Activated B cell treated with CpG ODN at 0.5 μM for 24 hours (primary cell): ENCODE measurements around the gene ZNF296. TPM values are rescaled to one million over a fixed set of nuclear protein-coding genes. Genes with fewer than 3 reads are reported as not detected.

ENCODE experiments used
- ATAC-seq: fragments of 200-7000 bp; cut with Tn5 transposase; one replicate; pipeline ENCODE4 v1.10.0; 2021; ENCODE audit warnings: low read depth, mild to moderate bottlenecking, moderate library complexity
- CTCF ChIA-PET: fragments of 350-600 bp; sonication (Branson Sonifier 250); formaldehyde crosslinking; loops from one replicate; lab custom pipeline; 2021; ENCODE audit warnings: antibody characterized with exemption; lab: Charles Lee
- POLR2A ChIA-PET: fragments of 350-600 bp; sonication (Branson Sonifier 250); formaldehyde crosslinking; loops from one replicate; lab custom pipeline; 2021; ENCODE audit warnings: antibody characterized with exemption; lab: Charles Lee
- DNase-seq: peaks from one replicate; pipeline ENCODE4 v3.0.0; 2022
- H3K27ac Mint-ChIP-seq: one replicate; pipeline ENCODE4 v1.8.0; 2020; ENCODE audit warnings: mixed read lengths
- H3K27me3 Mint-ChIP-seq: one replicate; pipeline ENCODE4 v1.8.0; 2021; ENCODE audit warnings: mixed read lengths
- H3K36me3 Mint-ChIP-seq: one replicate; pipeline ENCODE4 v1.8.0; 2021; ENCODE audit warnings: low read depth, mixed read lengths
- H3K4me1 Mint-ChIP-seq: one replicate; pipeline ENCODE4 v1.8.0; 2021; ENCODE audit warnings: mixed read lengths
- H3K4me3 Mint-ChIP-seq: one replicate; pipeline ENCODE4 v1.8.0; 2020; ENCODE audit warnings: mild to moderate bottlenecking, mixed read lengths
- H3K9me3 Mint-ChIP-seq: one replicate; pipeline ENCODE4 v1.8.0; 2020; ENCODE audit warnings: mixed read lengths
- intact Hi-C: fragments of 100-400 bp; cut with micrococcal nuclease; formaldehyde crosslinking; loops from one replicate; pipeline ENCODE4 v1.15.1; 2024
- total RNA-seq: library from RNA; stranded (reverse); gene quantifications from 2 replicates; pipeline ENCODE4 v1.2.3, GENCODE V29; 2022
- TF ChIP-seq, protein P1 (sequence below): fragments of 200-600 bp; IDR thresholded peaks from one replicate; pipeline ENCODE4 v1.8.0; 2022; ENCODE audit warnings: antibody characterized with exemption, mild to moderate bottlenecking

ZNF296 gene
- total RNA-seq, 1 donor from 2014 or later, result 27.8 TPM

DNA sequence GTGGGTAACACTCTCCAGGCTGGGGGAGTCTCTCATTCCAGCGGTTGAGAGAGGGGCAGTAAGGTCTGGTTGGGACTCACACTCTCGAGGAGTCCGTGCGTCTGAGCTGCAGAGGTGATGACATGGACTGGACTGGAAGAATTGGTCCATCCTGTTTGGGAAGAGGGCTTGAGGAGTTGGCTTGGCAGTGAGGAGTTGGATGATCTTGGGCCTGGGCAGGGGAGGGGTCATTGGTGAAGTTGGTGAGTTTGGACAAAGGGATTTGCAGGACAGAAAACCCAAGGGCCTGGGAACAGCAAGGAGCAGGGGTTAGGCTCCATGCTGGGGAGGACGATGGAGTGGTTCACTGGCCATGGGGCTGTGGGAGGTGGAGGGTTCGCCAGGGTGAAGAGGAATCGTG, 20.4 kb upstream of the ZNF296 start:
- no peak for ATAC-seq

DNA sequence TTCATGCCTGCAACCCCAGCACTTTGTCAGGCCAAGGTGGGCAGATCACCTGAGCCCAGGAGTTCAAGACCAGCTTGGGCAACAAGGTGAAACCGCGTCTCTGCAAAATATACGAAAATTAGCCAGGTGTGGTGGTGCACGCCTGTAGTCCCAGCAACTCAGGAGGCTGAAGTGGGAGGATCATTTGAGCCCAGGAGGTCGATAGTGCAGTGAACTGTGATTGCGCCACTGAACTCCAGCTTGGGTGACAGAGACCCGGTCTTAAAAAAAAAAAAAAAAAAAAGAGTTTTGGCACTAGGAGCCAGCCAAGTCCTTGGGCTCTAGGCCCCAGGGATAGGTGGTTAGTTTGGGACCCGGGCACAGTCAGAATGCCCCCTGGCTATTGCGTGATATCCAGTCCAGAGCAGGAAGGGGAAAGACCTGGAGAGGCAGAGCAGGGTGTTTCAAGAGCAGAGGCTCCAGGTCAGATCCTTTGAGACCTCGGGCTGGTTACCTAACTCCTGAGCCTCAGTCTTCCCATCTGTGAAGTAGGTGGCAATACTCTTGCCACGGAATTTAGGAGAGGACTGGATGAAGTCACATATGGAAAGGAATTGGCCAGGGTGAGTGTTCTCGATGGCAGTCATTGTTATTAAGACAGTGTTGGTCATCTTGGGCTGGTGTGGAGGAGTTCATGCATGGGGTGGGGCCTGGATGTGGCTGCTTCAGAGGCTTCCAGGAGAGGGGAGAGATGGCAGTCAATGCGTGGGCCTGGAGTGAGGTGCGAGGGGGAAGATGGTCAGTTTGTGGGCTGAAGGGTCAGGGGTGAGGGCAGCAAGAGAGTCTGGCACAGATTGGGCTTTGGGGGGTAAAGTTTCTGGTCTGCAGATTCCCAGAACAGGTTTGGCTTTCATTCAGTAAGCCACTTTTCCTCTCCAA, 19.5 kb upstream of the ZNF296 start:
- TF ChIP-seq, protein P1, sequence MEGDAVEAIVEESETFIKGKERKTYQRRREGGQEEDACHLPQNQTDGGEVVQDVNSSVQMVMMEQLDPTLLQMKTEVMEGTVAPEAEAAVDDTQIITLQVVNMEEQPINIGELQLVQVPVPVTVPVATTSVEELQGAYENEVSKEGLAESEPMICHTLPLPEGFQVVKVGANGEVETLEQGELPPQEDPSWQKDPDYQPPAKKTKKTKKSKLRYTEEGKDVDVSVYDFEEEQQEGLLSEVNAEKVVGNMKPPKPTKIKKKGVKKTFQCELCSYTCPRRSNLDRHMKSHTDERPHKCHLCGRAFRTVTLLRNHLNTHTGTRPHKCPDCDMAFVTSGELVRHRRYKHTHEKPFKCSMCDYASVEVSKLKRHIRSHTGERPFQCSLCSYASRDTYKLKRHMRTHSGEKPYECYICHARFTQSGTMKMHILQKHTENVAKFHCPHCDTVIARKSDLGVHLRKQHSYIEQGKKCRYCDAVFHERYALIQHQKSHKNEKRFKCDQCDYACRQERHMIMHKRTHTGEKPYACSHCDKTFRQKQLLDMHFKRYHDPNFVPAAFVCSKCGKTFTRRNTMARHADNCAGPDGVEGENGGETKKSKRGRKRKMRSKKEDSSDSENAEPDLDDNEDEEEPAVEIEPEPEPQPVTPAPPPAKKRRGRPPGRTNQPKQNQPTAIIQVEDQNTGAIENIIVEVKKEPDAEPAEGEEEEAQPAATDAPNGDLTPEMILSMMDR, result no peak
- intact Hi-C loops, result no loop called here
- POLR2A ChIA-PET, result no interaction called here
- ATAC-seq (no peak), DNase-seq (no peak)
- H3K27me3 Mint-ChIP-seq, result no peaks in the 10 kb centered on the region
- H3K4me1 Mint-ChIP-seq, result peaks cover 63% of the 10 kb centered on the region
- peak overlapping the region; percentile 25 for H3K4me3 Mint-ChIP-seq
- H3K27ac Mint-ChIP-seq, result no peak overlapping the region
- CTCF ChIA-PET, result interaction anchor here (1.0 kb wide), 1 partner anchor 87 kb away, joined by 4 read pairs; no protein-coding TSS in a partner anchor
- no peaks in the 10 kb centered on the region for H3K9me3 Mint-ChIP-seq
- peaks cover 18% of the 10 kb centered on the region for H3K36me3 Mint-ChIP-seq

More for the DNA sequence above, 20.4 kb upstream of the ZNF296 start:
- Mint-ChIP-seq H3K27me3 (no peaks in the 10 kb centered on the region), H3K4me1 (peaks cover 56% of the 10 kb centered on the region), H3K27ac (peak overlapping the region; percentile 26), H3K9me3 (no peaks in the 10 kb centered on the region), H3K4me3 (no peak overlapping the region), H3K36me3 (peaks cover 12% of the 10 kb centered on the region)
- no peak for DNase-seq
- POLR2A ChIA-PET, result no interaction called here
- TF ChIP-seq, protein P1, result no peak
- intact Hi-C loops, result no loop called here
- CTCF ChIA-PET, result no interaction called here

DNA sequence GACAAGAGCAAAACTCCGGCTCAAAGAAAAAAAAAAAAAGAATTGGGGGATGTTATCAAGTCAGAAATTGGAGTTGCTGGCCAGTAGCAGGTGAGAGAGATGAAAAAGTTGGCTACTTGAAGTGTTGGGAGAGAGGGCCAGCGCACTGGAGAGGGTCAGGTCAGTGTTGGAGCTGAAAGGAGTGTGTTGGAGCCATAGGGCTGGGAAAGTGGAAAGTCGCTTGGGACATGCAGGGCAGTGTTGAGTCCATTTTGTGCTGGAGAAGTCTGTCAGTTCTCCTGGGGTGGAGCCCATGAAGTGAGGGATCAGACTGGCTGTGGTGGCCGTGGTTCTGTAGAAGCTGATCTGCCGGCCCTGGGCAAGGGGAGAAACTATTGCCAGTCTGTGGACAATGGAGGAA, 18.4 kb upstream of the ZNF296 start:
- ChIA-PET POLR2A (no interaction called here), CTCF (no interaction called here)
- Mint-ChIP-seq H3K4me3 (peak overlapping the region; percentile 93), H3K27me3 (no peaks in the 10 kb centered on the region), H3K27ac (no peak overlapping the region), H3K36me3 (peaks cover 22% of the 10 kb centered on the region), H3K9me3 (no peaks in the 10 kb centered on the region), H3K4me1 (peaks cover 63% of the 10 kb centered on the region)
- ATAC-seq (no peak), DNase-seq (no peak)
- intact Hi-C loops, result loop anchor here (5.0 kb wide), 3 partner anchors 33 to 342 kb away; partner anchors contain the start of gene CLASRP
- TF ChIP-seq, protein P1, result no peak

DNA sequence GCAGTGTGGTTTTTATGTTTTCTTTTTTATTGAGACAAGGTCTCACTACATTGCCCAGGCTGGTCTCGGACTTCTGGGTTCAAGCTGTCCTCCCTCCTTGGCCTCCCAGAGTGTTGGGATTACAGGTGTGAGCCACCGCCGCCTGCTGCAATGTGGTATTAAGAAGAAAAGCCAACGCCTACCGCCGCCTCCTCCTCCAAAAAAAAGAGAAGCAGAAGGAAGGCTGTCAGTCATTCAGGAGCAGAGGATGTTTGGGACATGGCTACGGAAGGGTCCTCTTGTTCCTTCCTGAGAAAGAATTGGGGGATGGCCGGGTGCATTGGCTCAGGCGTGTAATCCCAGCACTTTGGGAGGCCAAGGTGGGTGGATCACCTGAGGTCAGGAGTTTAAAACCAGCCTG, 17.9 kb upstream of the ZNF296 start:
- Mint-ChIP-seq H3K36me3 (peaks cover 20% of the 10 kb centered on the region), H3K4me1 (peaks cover 60% of the 10 kb centered on the region), H3K4me3 (peak overlapping the region; percentile 93), H3K9me3 (no peaks in the 10 kb centered on the region), H3K27ac (peak overlapping the region; percentile 59), H3K27me3 (no peaks in the 10 kb centered on the region)
- TF ChIP-seq, protein P1, result no peak
- ChIA-PET CTCF (no interaction called here), POLR2A (no interaction called here)
- ATAC-seq (no peak), DNase-seq (no peak)
- intact Hi-C loops, result loop anchor here (5.0 kb wide), 3 partner anchors 33 to 342 kb away; partner anchors contain the start of gene CLASRP
